ENCODE measurements around the gene HLA-DOA.

The HLA-DOA gene

DNA sequence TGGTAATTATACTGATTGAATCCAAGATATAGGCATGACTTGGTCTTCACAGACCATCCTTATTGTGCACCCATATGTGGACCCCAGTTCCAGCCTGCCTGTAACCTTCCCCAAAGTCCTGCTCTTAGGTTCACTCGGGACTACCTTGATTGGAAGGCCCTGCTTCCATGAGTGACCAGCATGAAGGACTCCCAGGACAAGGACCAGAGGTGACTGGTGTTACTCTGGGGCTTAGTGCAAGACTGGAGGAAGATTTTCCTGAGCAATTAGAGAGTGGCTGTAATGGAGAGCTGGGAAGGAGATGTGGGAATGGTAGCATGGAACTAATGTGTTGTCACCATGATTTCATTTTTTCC lies 25.9 kb downstream of the HLA-DOA start:
- DNase-seq (ENCODE audit: extremely low read depth, low read depth), result no peak

GRCh38 chr6:32982702-32983492 lies 26.5 kb downstream of the HLA-DOA start:
- TF ChIP-seq CTCF (IDR thresholded peaks at IDR 0.05; ENCODE audit: low read depth, low read length), result no peak
- no peak for DNase-seq (ENCODE audit: extremely low read depth, low read depth)

More for the DNA sequence above, 25.9 kb downstream of the HLA-DOA start:
- TF ChIP-seq CTCF (IDR thresholded peaks at IDR 0.05; ENCODE audit: low read depth, low read length), result no peak

DNA sequence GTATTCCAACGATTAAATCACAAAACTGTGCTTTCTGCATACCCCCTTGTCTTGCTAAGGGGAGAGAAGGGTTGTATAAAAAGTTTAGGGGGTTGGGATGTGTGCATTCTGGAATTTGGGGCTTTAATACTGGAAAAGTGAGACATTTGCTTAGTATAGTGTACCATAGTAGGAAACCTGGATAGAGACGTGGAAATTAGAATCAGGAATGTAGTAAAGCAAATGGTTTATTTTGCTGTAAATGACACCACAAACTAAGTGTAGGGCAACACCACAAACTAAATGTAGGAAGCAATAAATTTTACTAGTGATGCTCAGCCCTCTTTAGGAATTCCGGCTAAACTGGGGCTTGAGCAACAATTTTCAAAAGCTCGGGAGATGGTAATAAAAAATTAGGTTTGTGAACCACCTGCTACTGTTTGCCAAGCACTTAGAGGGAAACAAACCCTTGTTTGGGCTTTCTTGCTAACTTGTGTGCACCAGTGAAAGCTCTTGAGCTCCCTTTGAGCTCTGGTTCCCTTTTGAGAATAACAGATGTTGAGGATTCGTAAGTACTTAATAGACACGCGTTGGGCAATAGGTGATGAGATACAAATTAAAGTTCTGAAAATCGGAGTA lies 27.2 kb downstream of the HLA-DOA start:
- no peak for DNase-seq (ENCODE audit: extremely low read depth, low read depth)
- TF ChIP-seq CTCF (IDR thresholded peaks at IDR 0.05; ENCODE audit: low read depth, low read length), result no peak

GRCh38 chr6:32980488-32981038 lies 28.8 kb downstream of the HLA-DOA start:
- TF ChIP-seq CTCF (IDR thresholded peaks at IDR 0.05; ENCODE audit: low read depth, low read length), result no peak
- DNase-seq (ENCODE audit: extremely low read depth, low read depth), result no peak

- DNase-seq (ENCODE audit: extremely low read depth, low read depth), result no peak
- no peak for TF ChIP-seq CTCF (IDR thresholded peaks at IDR 0.05; ENCODE audit: low read depth, low read length)
These were observed 29.5 kb downstream of the HLA-DOA start for GRCh38 chr6:32979720-32980487.

DNA sequence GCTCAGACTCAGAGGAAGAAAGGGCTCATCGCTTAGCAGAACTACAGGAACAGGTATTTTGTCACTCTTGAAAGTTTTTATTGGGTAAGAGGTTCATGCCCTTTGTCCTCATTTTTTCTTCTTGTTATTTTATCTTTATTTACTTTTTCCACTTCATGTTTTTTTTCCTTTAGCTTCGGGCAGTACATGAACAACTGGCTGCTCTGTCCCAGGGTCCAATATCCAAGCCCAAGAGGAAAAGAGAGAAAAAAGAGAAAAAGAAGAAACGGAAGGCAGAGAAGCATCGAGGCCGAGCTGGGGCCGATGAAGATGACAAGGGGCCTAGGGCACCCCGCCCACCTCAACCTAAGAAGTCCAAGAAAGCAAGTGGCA lies 31.5 kb downstream of the HLA-DOA start:
- no peak for TF ChIP-seq CTCF (IDR thresholded peaks at IDR 0.05; ENCODE audit: low read depth, low read length)
- no peak for DNase-seq (ENCODE audit: extremely low read depth, low read depth)

Measured in AG09319 (cell line).